ENCODE measurements around the gene ACTL6B.

DNA sequence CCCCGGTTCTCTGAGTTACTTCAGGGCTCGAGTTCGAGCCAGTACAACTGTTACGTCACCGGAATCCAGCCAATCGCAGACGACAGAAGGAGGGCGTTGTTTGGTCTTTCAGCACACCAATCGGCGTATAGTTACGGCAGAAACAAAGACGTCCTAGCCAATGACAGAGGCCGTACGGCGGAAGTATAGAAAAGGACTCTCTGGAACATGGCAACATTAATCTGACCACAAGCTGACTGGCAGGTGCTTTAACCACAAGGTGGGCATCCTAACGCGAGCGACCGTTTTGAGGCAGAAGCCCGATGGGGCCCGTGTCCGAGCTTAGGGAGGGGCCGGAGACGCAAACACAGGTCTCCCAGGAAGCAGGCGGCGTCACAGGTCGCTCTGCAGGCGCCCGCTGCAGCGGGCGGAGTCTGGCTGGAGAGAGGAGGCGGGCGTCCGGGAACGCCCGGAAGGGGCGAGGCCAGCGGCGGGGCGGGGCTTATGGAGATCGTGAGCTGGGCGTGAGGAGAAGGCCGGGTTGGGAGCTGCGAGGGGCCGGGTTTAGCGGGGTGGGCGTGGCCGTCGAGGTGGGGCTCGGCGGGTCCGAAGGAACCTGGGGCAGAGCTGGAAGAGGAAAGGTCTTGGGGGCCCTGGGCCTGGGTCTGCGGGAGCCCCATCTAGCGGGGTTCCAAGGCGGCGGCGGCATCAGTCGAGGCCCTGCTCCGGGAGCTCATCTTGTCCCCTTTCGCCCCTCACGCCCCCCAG is 44.1 kb downstream of the ACTL6B start, which contains the start of gene MOSPD3:
- TF ChIP-seq, protein P1, sequence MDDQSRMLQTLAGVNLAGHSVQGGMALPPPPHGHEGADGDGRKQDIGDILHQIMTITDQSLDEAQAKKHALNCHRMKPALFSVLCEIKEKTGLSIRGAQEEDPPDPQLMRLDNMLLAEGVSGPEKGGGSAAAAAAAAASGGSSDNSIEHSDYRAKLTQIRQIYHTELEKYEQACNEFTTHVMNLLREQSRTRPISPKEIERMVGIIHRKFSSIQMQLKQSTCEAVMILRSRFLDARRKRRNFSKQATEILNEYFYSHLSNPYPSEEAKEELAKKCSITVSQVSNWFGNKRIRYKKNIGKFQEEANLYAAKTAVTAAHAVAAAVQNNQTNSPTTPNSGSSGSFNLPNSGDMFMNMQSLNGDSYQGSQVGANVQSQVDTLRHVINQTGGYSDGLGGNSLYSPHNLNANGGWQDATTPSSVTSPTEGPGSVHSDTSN (IDR thresholded peaks at IDR 0.05), result no peak
- no peak for TF ChIP-seq ZC3H11A (IDR thresholded peaks at IDR 0.05)
- TF ChIP-seq, protein P2, sequence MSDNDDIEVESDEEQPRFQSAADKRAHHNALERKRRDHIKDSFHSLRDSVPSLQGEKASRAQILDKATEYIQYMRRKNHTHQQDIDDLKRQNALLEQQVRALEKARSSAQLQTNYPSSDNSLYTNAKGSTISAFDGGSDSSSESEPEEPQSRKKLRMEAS (IDR thresholded peaks at IDR 0.05), result no peak; the same call in none of the 2 replicates
- TF ChIP-seq, protein P3, sequence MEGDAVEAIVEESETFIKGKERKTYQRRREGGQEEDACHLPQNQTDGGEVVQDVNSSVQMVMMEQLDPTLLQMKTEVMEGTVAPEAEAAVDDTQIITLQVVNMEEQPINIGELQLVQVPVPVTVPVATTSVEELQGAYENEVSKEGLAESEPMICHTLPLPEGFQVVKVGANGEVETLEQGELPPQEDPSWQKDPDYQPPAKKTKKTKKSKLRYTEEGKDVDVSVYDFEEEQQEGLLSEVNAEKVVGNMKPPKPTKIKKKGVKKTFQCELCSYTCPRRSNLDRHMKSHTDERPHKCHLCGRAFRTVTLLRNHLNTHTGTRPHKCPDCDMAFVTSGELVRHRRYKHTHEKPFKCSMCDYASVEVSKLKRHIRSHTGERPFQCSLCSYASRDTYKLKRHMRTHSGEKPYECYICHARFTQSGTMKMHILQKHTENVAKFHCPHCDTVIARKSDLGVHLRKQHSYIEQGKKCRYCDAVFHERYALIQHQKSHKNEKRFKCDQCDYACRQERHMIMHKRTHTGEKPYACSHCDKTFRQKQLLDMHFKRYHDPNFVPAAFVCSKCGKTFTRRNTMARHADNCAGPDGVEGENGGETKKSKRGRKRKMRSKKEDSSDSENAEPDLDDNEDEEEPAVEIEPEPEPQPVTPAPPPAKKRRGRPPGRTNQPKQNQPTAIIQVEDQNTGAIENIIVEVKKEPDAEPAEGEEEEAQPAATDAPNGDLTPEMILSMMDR (IDR thresholded peaks at IDR 0.05), result no peak
